Kidney capillary endothelial cell (primary cell): ENCODE measurements around the gene MRM3.
"Not testable (repeated sequence)": the region's sequence is repeated elsewhere in the genome, so short reads cannot be mapped to it uniquely, and the experiment has no call there.

Source experiments
- DNase-seq: peaks from one replicate; pipeline ENCODE4 v3.0.0-alpha.2; 2018; ENCODE audit warnings: low spot score

The MRM3 gene

GRCh38 chr17:753418-753817 lies 28.7 kb upstream of the MRM3 start:
- no peak for DNase-seq

GRCh38 chr17:755319-755961 lies 26.7 kb upstream of the MRM3 start:
- DNase-seq: not testable (repeated sequence)

- not testable (repeated sequence) for DNase-seq
Measured at GRCh38 chr17:756010-756567, 26.1 kb upstream of the MRM3 start.

GRCh38 chr17:759964-760363 lies 22.2 kb upstream of the MRM3 start:
- DNase-seq: no peak

- no peak for DNase-seq
Measured at GRCh38 chr17:760371-760770, 21.8 kb upstream of the MRM3 start.

- DNase-seq: no peak
Measured at GRCh38 chr17:767076-767475, 15.1 kb upstream of the MRM3 start.

GRCh38 chr17:773016-773415 lies 9.1 kb upstream of the MRM3 start:
- no peak for DNase-seq

GRCh38 chr17:773467-774312 lies 8.5 kb upstream of the MRM3 start:
- no peak for DNase-seq

- DNase-seq: no peak
Measured at GRCh38 chr17:774313-774584, 7.9 kb upstream of the MRM3 start.

GRCh38 chr17:778096-778495 lies 4.1 kb upstream of the MRM3 start:
- DNase-seq: no peak

GRCh38 chr17:784143-784542 lies 2.0 kb downstream of the MRM3 start:
- DNase-seq: no peak

- DNase-seq: not testable (repeated sequence)
Measured at GRCh38 chr17:785901-786300, 3.7 kb downstream of the MRM3 start.

- DNase-seq: no peak
Measured at GRCh38 chr17:787641-788221, 5.6 kb downstream of the MRM3 start.

GRCh38 chr17:788551-788950 lies 6.4 kb downstream of the MRM3 start:
- no peak for DNase-seq

- DNase-seq: no peak
Measured at GRCh38 chr17:789160-789840, 7.1 kb downstream of the MRM3 start.

- DNase-seq: not testable (repeated sequence)
Measured at GRCh38 chr17:789931-790873, 8.0 kb downstream of the MRM3 start.

- DNase-seq: not testable (repeated sequence)
Measured at GRCh38 chr17:790874-791247, 8.7 kb downstream of the MRM3 start.

GRCh38 chr17:791829-792228 lies 9.7 kb downstream of the MRM3 start:
- DNase-seq: no peak

GRCh38 chr17:792277-792676 lies 10.1 kb downstream of the MRM3 start:
- no peak for DNase-seq

- peak; percentile 80 for DNase-seq
Measured at GRCh38 chr17:794876-795275, 12.7 kb downstream of the MRM3 start.

GRCh38 chr17:795276-795675 lies 13.1 kb downstream of the MRM3 start:
- DNase-seq: no peak
